T-helper 1 cell (primary cell): ENCODE measurements around the gene PDE6D.

Source experiments
- DNase-seq, 5 donors: peaks; one replicate each; pipeline ENCODE4 v3.0.0-alpha.2; 2012 to 2020
- total RNA-seq, 4 donors: gene quantifications; one replicate each; lab custom pipeline; 2026; lab: John Stamatoyannopoulos, UW

Gene PDE6D
- total RNA-seq = 12.1 to 19.0 (median 15.6) reads per million in 4 donors

GRCh38 chr2:231780909-231781797, at the start of gene PDE6D:
TSS of gene PDE6D (minus strand) at chr2:231781282. CDS start at chr2:231781114, 168 bp downstream.
- peak; percentile 86 to 95 (median 90) for DNase-seq

- DNase-seq = no peak
Observed at GRCh38 chr2:231821908-231822307, 40.8 kb upstream of the PDE6D start.

GRCh38 chr2:231820786-231821303, 39.8 kb upstream of the PDE6D start:
- no peak for DNase-seq

- DNase-seq = no peak
Observed at GRCh38 chr2:231819447-231820042, 38.5 kb upstream of the PDE6D start.

- DNase-seq = no peak
Observed at GRCh38 chr2:231816327-231817026, 35.4 kb upstream of the PDE6D start.

- no peak for DNase-seq
Observed at GRCh38 chr2:231810905-231811304, 29.8 kb upstream of the PDE6D start.

GRCh38 chr2:231807020-231807419, 25.9 kb upstream of the PDE6D start:
- no peak for DNase-seq

- DNase-seq = no peak
Observed at GRCh38 chr2:231803501-231804138, 22.5 kb upstream of the PDE6D start.

- DNase-seq = peak in 2 of 5 donors; percentile 13 to 38
Observed at GRCh38 chr2:231800493-231801091, 19.5 kb upstream of the PDE6D start.

- no peak for DNase-seq
Observed at GRCh38 chr2:231795525-231796327, 14.6 kb upstream of the PDE6D start.

- DNase-seq = no peak
Observed at GRCh38 chr2:231794383-231794782, 13.3 kb upstream of the PDE6D start.

- no peak for DNase-seq
Observed at GRCh38 chr2:231791107-231791506, 10.0 kb upstream of the PDE6D start.

GRCh38 chr2:231786917-231787292, 5.8 kb upstream of the PDE6D start:
- DNase-seq = no peak

- DNase-seq = peak; percentile 61 to 79 (median 71)
Observed at GRCh38 chr2:231786177-231786916, 5.3 kb upstream of the PDE6D start, which contains the start of gene COPS7B. TSS of gene COPS7B (plus strand) at chr2:231786445. CDS start at chr2:231788571, 2,126 bp downstream.

- no peak for DNase-seq
Observed at GRCh38 chr2:231785822-231786176, 4.7 kb upstream of the PDE6D start.

GRCh38 chr2:231785413-231785812, 4.3 kb upstream of the PDE6D start:
- DNase-seq = no peak

- peak in 2 of 5 donors; percentile 3 to 12 for DNase-seq
Observed at GRCh38 chr2:231781798-231782726, 980 bp upstream of the PDE6D start.

- no peak for DNase-seq
Observed at GRCh38 chr2:231780123-231780908, 766 bp downstream of the PDE6D start.
